Urinary bladder (tissue), 2 donors: ENCODE data around the gene AARS1. TPM values are rescaled to one million over a fixed set of nuclear protein-coding genes. Genes with fewer than 3 reads are reported as not detected.

Experiments used
- polyA plus RNA-seq: library from polyadenylated mRNA; stranded (reverse); fragments of 200-250 nt; gene quantifications from one replicate; pipeline ENCODE4 v1.2.3, GENCODE V29; 2013
- small RNA-seq: library from RNA; depleted of rRNA; stranded (forward); fragments of <200 nt; gene quantifications from one replicate; pipeline ENCODE3, GENCODE V24; 2014
- total RNA-seq: library from RNA; depleted of rRNA; stranded (reverse); fragments of >200 nt; gene quantifications from one replicate; pipeline ENCODE4 v1.2.3, GENCODE V29; 2014
- donor health status: healthy.

Gene AARS1
- total and polyA plus RNA-seq, 2 donors: 47.4 to 70.5 TPM

Small RNA genes lying within 50 kb of the gene (small RNA-seq; reads per million reads assigned to genes)
- gene AC009060.2 (not detected), gene RN7SL279P (not detected)

Other genes starting within 250 kb of the AARS1 start
- gene PDPR, start 175.2 kb downstream of the AARS1 start, total RNA-seq: 18.9 TPM
- 17.2 TPM for gene PDPR, start 175.2 kb downstream of the AARS1 start, polyA plus RNA-seq
- not detected for gene CLEC18C, start 115.7 kb downstream of the AARS1 start, total RNA-seq
- gene CLEC18C, start 115.7 kb downstream of the AARS1 start, polyA plus RNA-seq: 0.04 TPM
- gene EXOSC6, start 37.6 kb downstream of the AARS1 start, total RNA-seq: 35.5 TPM
- gene EXOSC6, start 37.6 kb downstream of the AARS1 start, polyA plus RNA-seq: 11.1 TPM
- 16.3 TPM for gene DDX19B, start 9.7 kb upstream of the AARS1 start, total RNA-seq
- 25.9 TPM for gene DDX19B, start 9.7 kb upstream of the AARS1 start, polyA plus RNA-seq
- gene DDX19A, start 57.4 kb upstream of the AARS1 start, total RNA-seq: 35.0 TPM
- 35.4 TPM for gene DDX19A, start 57.4 kb upstream of the AARS1 start, polyA plus RNA-seq
- 30.5 TPM for gene ST3GAL2, start 149.6 kb upstream of the AARS1 start, total RNA-seq
- gene ST3GAL2, start 149.6 kb upstream of the AARS1 start, polyA plus RNA-seq: 19.3 TPM
- gene FCSK, start 165.1 kb upstream of the AARS1 start, total RNA-seq: 7.6 TPM
- gene FCSK, start 165.1 kb upstream of the AARS1 start, polyA plus RNA-seq: 11.0 TPM
- gene COG4, start 234.0 kb upstream of the AARS1 start, total RNA-seq: 34.6 TPM
- gene COG4, start 234.0 kb upstream of the AARS1 start, polyA plus RNA-seq: 47.8 TPM
- 103 TPM for gene SF3B3, start 234.3 kb upstream of the AARS1 start, total RNA-seq
- 103 TPM for gene SF3B3, start 234.3 kb upstream of the AARS1 start, polyA plus RNA-seq